Stimulated activated CD8-positive, alpha-beta memory T cell treated with anti-CD3 and anti-CD28 coated beads, Interleukin-15, amount 100 ng/mL, for 48 hours (primary cell): ENCODE data around the gene GAL.

ENCODE experiments used
- DNase-seq, 2 donors: peaks; one replicate each; pipeline ENCODE4 v3.0.0-alpha.2; 2020; ENCODE audit warnings: low read depth in 2 of 2

GAL gene

DNA sequence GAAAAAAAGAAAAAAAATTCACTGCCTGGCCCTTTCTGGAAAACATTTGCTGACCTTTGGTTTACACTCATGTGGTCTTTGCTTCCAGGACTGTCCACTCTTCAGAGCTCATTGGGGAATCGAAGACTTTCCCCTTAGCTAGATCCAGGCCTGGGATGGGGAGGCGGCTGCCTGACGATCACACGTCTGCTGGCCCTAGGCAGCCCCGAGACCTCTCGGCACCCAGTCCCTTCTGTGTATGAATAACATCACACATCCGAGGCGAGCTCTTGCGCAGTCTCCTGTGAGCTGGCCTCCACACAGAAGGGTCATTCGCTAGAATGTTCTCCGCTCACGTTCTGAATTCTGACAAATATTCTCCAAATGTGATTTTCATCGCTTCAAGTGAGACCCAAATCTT, 25.7 kb upstream of the GAL start:
- no peak for DNase-seq

DNA sequence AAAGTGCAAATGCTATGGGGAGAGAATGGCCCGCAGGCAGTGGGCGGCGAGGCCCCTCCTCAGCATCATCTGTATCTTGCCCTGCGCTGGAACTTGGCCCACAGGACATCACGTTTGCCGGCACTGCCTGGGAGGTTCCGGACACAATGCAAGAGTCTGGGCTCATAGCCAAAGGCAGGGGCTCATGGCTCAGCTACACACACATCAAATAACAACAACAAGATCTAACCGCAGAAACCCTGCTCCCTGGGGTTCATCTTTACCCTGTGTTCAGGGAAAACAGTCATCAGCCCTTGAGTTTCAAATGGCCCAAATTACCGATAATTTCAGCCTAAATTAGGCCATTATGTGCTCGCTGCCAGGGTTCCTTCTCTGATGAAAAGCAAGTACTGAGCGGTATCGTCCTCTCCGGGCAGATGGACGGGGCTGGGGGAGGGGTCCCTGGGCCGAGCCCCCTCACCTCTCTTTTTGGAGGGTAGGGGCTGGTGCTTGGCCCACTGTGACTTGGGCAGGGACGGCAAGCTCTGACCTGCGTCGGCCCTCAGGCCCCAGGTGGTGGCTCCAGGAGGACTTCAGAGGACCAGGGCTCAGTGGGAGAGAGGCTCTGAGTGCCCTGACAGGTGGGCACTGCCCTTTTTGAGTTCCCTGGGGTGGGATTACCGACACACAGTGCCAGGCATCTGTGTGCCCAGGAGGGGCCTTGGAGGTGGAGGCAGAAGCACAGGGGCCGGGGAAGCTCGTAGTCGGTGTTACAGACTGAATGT, 25.0 kb upstream of the GAL start:
- DNase-seq, result no peak

GRCh38 chr11:68660066-68660810, 24.1 kb upstream of the GAL start:
- DNase-seq, result no peak

- no peak for DNase-seq
Measured at GRCh38 chr11:68661014-68661413, 23.3 kb upstream of the GAL start.

- no peak for DNase-seq
Measured at GRCh38 chr11:68661697-68662603, 22.4 kb upstream of the GAL start.

GRCh38 chr11:68663482-68664010, 20.8 kb upstream of the GAL start:
- DNase-seq, result no peak

GRCh38 chr11:68664141-68664540, 20.2 kb upstream of the GAL start:
- no peak for DNase-seq

- DNase-seq, result no peak
Measured at GRCh38 chr11:68664906-68665305, 19.4 kb upstream of the GAL start.

GRCh38 chr11:68665436-68665835, 18.9 kb upstream of the GAL start:
- no peak for DNase-seq

DNA sequence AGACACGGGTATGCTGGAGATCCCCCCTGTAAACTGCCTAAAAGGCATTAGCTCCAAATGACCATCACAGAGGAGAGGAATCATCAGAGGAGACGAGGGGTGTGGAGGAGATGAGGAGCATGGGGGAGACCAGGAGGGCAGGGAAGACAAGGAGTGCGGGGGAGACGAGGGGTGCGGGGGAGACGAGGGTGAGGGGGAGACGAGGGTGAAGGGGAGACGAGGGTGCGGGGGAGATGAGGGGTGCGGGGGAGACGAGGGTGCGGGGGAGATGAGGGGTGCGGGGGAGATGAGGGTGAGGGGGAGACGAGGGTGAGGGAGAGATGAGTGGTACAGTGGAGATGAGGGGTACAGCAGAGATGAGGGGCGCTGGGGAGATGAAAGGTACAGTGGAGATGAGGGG, 17.5 kb upstream of the GAL start:
- DNase-seq, result no peak

- DNase-seq, result no peak
Measured at GRCh38 chr11:68667511-68668500, 16.5 kb upstream of the GAL start.

GRCh38 chr11:68669301-68670090, 14.8 kb upstream of the GAL start:
- DNase-seq, result no peak

DNA sequence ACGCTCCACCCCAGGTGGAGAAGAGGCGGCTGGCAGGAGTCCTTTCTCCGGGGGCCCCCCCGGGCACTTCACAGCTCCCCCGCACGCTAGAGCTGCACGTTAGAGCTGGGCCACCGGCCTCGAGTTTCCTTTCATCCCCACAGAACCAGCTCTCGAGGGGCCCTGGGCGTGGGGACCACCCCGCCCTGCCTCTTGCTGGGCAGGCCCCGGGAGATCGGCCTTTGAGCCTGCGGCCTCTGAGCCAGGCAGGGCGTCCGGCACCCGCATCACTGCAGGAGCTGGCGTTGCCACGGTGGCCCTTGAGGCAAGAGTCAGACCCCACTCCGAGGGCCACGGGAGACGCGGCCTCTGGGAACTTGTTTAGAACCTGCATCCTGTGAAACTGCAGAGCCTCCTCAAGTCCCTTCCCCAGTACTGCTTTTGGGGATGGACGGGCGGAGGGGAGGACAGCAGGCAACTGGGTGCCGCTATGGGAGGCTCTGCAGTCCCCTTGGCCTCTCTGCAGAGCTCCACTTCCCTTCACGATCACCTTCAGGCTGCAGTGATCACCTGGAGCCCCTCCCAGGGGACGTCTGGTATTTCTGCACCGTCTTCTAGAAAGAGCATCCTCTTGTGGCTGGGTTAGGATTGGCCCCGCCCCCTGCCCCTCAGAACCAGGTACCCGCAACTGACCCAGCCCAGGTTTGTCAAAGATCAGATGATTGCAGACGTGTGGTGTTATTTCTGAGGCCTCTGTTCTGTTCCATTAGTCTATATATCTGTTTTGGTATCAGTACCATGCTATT, 13.9 kb upstream of the GAL start:
- DNase-seq, result no peak

GRCh38 chr11:68673306-68673945, 10.9 kb upstream of the GAL start:
- DNase-seq, result no peak

DNA sequence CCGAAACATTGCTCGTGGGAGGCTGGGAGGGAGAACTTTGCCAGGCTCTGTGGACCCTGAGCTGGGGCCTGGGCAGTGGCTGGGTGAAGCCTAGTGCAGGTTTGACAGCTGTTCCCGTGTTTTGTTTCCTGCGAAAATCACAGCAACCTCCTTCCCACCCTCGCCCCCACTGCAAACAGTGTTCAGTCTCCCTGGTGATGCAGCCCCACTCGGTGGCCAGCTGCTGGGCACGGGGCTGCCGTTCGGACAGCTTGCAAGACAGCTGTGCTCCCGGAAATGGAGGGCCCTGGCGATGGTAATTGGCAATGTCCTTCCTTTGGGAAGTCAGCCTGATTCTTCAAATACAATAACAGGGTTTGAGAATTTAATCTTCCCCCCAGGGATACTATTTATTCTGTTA, 10.4 kb upstream of the GAL start:
- no peak for DNase-seq

DNA sequence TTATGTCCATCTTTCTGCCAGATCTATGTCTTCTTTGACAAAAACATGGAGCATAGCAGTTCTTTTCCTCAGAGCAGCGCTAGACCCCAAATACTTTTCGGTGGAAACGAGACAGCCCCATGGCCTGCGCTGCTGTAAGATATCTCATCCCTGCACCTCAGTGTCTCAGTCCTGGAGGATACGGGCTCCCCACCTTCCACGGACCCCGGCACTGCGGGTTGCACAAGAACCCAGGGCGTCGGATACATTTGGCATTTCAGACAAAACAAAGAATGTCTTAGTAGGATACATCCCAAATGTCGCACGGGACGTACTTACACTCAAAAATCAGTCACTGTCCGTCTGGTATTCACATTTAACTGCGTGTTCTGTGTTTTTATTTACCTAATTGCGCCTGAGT, 9.9 kb upstream of the GAL start:
- no peak for DNase-seq

- no peak for DNase-seq
Measured at GRCh38 chr11:68677432-68677831, 6.9 kb upstream of the GAL start.

DNA sequence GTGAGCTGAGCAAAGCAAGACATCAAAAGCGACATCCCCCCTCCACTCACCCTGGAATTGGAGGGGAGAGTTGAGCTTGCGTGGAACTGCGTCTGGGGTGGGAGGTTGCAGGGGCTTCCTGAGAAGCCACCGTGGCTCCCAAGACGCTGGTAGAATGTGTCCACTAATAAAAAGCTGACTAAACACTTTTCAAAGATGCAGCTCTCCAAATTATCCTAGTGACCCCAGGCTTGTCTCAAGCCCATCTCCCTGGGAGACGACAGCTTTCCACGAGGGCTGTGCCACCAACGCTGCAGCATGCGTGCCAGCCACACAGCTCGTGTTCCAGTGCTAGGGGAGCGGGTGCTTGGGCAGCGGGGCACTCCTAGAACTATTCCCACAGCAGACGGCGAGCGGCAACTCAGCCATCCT, 6.3 kb upstream of the GAL start:
- no peak for DNase-seq
